GM23338 (cell line): ENCODE data around the gene DOCK2. TPM values are rescaled to one million over a fixed set of nuclear protein-coding genes. Genes with fewer than 3 reads are reported as not detected.

Experiments
- ATAC-seq: fragments of 200-7000 bp; cut with Tn5 transposase; 3 replicates; pipeline ENCODE4 v1.9.1; 2020
- DNase-seq: peaks from one replicate; pipeline ENCODE4 v3.0.0-alpha.2; 2015; ENCODE audit warnings: low spot score
- H2AFZ ChIP-seq: fragments of 200-600 bp; sonication (generic); 2 replicates; pipeline ENCODE4 v1.8.0; 2016; ENCODE audit warnings: antibody characterized with exemption, mild to moderate bottlenecking, moderate library complexity
- H3F3A ChIP-seq: fragments of 200-600 bp; sonication (generic); replicated peaks from 2 replicates; pipeline ENCODE4 v1.8.0; 2017; ENCODE audit warnings: antibody characterized with exemption, mixed run types, low read depth
- H3K27ac ChIP-seq: fragments of 200-600 bp; sonication (generic); 2 replicates; pipeline ENCODE4 v1.6.1; 2016; ENCODE audit warnings: low read depth
- H3K27me3 ChIP-seq: fragments of 200-600 bp; sonication (generic); 2 replicates; pipeline ENCODE4 v1.8.0; 2016; ENCODE audit warnings: mild to moderate bottlenecking, mixed run types, moderate library complexity; ENCODE audit not compliant: insufficient read depth
- H3K36me3 ChIP-seq: fragments of 200-600 bp; sonication (generic); 2 replicates; pipeline ENCODE4 v1.8.0; 2016; ENCODE audit warnings: mild to moderate bottlenecking; ENCODE audit not compliant: insufficient read depth
- H3K4me1 ChIP-seq: fragments of 200-600 bp; sonication (generic); 2 replicates; pipeline ENCODE4 v1.8.0; 2016; ENCODE audit warnings: mild to moderate bottlenecking, moderate library complexity; ENCODE audit not compliant: insufficient read depth
- H3K4me2 ChIP-seq: fragments of 200-600 bp; sonication (generic); 2 replicates; pipeline ENCODE4 v1.7.1; 2017; ENCODE audit warnings: mixed run types
- H3K4me3 ChIP-seq: fragments of 200-600 bp; sonication (generic); 2 replicates; pipeline ENCODE4 v1.6.1; 2016; ENCODE audit warnings: mixed run types
- H3K79me2 ChIP-seq: fragments of 200-600 bp; sonication (generic); replicated peaks from 2 replicates; pipeline ENCODE4 v1.8.0; 2017; ENCODE audit warnings: mild to moderate bottlenecking; ENCODE audit not compliant: insufficient read depth
- H3K9me2 ChIP-seq: fragments of 200-600 bp; sonication (generic); 2 replicates; pipeline ENCODE4 v1.8.0; 2017; ENCODE audit not compliant: insufficient read depth
- H4K20me1 ChIP-seq: fragments of 200-600 bp; sonication (generic); replicated peaks from 2 replicates; pipeline ENCODE4 v1.8.0; 2017; ENCODE audit warnings: mild to moderate bottlenecking; ENCODE audit not compliant: insufficient read depth
- H3K27ac Mint-ChIP-seq: 2 replicates; pipeline ENCODE4 v1.8.0; 2020; ENCODE audit warnings: inconsistent platforms, mild to moderate bottlenecking, moderate library complexity, mixed read lengths
- H3K27me3 Mint-ChIP-seq: 3 replicates; pipeline ENCODE4 v1.8.0; 2022; ENCODE audit warnings: low read depth, mild to moderate bottlenecking, moderate library complexity, mixed read lengths, inconsistent platforms; ENCODE audit not compliant: insufficient read depth, poor library complexity
- H3K36me3 Mint-ChIP-seq: 3 replicates; pipeline ENCODE4 v1.8.0; 2021; ENCODE audit warnings: low read depth, mild to moderate bottlenecking, inconsistent platforms, moderate library complexity, mixed read lengths
- H3K4me1 Mint-ChIP-seq: 3 replicates; pipeline ENCODE4 v1.8.0; 2020; ENCODE audit warnings: mild to moderate bottlenecking, inconsistent platforms, mixed read lengths
- H3K4me3 Mint-ChIP-seq: 3 replicates; pipeline ENCODE4 v1.8.0; 2021; ENCODE audit warnings: moderate library complexity, mild to moderate bottlenecking, inconsistent platforms, mixed read lengths
- H3K9me3 Mint-ChIP-seq: 3 replicates; pipeline ENCODE4 v1.8.0; 2020; ENCODE audit warnings: moderate library complexity, mild to moderate bottlenecking, inconsistent platforms, mixed read lengths
- CTCF ChIP-seq, 2 experiments: fragments of 200-600 bp in 1 of 2; sonication (generic) in 1 of 2; conservative IDR thresholded peaks; 2 replicates each; pipeline versions ENCODE4 v1.5.1 to v1.6.1; 2016 to 2017; ENCODE audit warnings: antibody characterized with exemption in 2 of 2, low read depth in 2 of 2, mild to moderate bottlenecking in 2 of 2, moderate library complexity in 1 of 2
- ZNF462 ChIP-seq: fragments of 250-450 bp; sonication (Bioruptor Pico); IDR thresholded peaks from 2 replicates; pipeline ENCODE4 v1.5.0; 2020; ENCODE audit warnings: mild to moderate bottlenecking, moderate library complexity
- polyA plus RNA-seq: library from polyadenylated mRNA; unstranded; fragments of >200 nt; fragmentation: Nextera tagmentation; extraction: Ambion mirVana; gene quantifications from 2 replicates; pipeline ENCODE4 v1.2.1, GENCODE V29; 2016
- total RNA-seq: library from RNA; depleted of rRNA; stranded (reverse); fragments of >200 nt; shearing (Covaris generic); gene quantifications from 2 replicates; pipeline ENCODE4 v1.2.3, GENCODE V29; 2014

Gene DOCK2
- total and polyA plus RNA-seq, 2 experiments from 2014 or later: 3.7 to 9.4 TPM

- Histone ChIP-seq H2AFZ (no peak overlapping the region), H3K27me3 (no peaks in the 10 kb centered on the region), H3K27ac (no peak overlapping the region), H3K9me2 (no peaks in the 10 kb centered on the region), H3K4me1 (no peaks in the 10 kb centered on the region), H3F3A (no peaks in the 10 kb centered on the region), H3K4me3 (no peak overlapping the region), H4K20me1 (no peaks in the 10 kb centered on the region), H3K36me3 (no peaks in the 10 kb centered on the region), H3K4me2 (no peak overlapping the region), H3K79me2 (no peaks in the 10 kb centered on the region)
- peaks cover 16% of the 10 kb centered on the region for H3K4me1 Mint-ChIP-seq
- peak; percentile 89 for ATAC-seq
- peak; percentile 95 for DNase-seq
- no peaks in the 10 kb centered on the region; the same call in 2 of the 3 replicates for H3K36me3 Mint-ChIP-seq
- H3K27me3 Mint-ChIP-seq: peaks cover 13% of the 10 kb centered on the region
- H3K9me3 Mint-ChIP-seq: peaks cover 4% of the 10 kb centered on the region; the same call in 2 of the 3 replicates
- H3K4me3 Mint-ChIP-seq: no peak overlapping the region
- no peak overlapping the region for H3K27ac Mint-ChIP-seq
- TF ChIP-seq CTCF (conservative IDR thresholded peaks at IDR 0.05; ENCODE audit: low read depth in 2 of 2): peak; percentile 79 to 83
- TF ChIP-seq ZNF462 (CRISPR knock-in tag): no peak
Observed at GRCh38 chr5:170100066-170100943, 463.2 kb downstream of the DOCK2 start.
